HCT116 (cell line): ENCODE results near the gene PTGES2.

ENCODE experiments used
- CEBPB ChIP-seq: IDR thresholded peaks from 2 replicates; pipeline ENCODE4 v1.6.1; 2012; ENCODE audit warnings: low read depth
- CTCF ChIP-seq, 3 experiments: fragments of 200-600 bp in 1 of 3; sonication (generic) in 1 of 3; IDR thresholded peaks in 2 of 3; conservative IDR thresholded peaks in 1 of 3; 2 replicates each; pipeline ENCODE4 v1.5.1; 2012 to 2017; ENCODE audit warnings: low read depth in 2 of 3, low read length in 2 of 3, antibody characterized with exemption in 1 of 3, borderline replicate concordance in 1 of 3, control low read depth in 1 of 3, mild to moderate bottlenecking in 1 of 3, mixed read lengths in 1 of 3, mixed run types in 1 of 3, moderate library complexity in 1 of 3; ENCODE audit not compliant: insufficient read depth in 1 of 3
- EZH2 ChIP-seq: fragments of 200-600 bp; sonication (generic); IDR thresholded peaks from 2 replicates; pipeline ENCODE4 v1.6.1; 2017; ENCODE audit warnings: antibody characterized with exemption, mixed run types
- EZH2phosphoT487 ChIP-seq: fragments of 200-600 bp; IDR thresholded peaks from 2 replicates; pipeline ENCODE4 v1.6.1; 2018; ENCODE audit warnings: antibody characterized with exemption, borderline replicate concordance
- POLR2A ChIP-seq: IDR thresholded peaks from 2 replicates; pipeline ENCODE4 v1.7.0; 2011; ENCODE audit warnings: borderline replicate concordance; ENCODE audit not compliant: insufficient read depth, insufficient read length; ENCODE audit errors: extremely low read depth
- REST ChIP-seq: IDR thresholded peaks from 2 replicates; pipeline ENCODE4 v1.6.1; 2012; ENCODE audit warnings: low read depth
- SRF ChIP-seq: IDR thresholded peaks from 2 replicates; pipeline ENCODE4 v1.6.1; 2012; ENCODE audit warnings: low read depth
- ZFX ChIP-seq: fragments of 450-650 bp; IDR thresholded peaks from 2 replicates; pipeline ENCODE4 v1.6.1; 2017
- ZNF274 ChIP-seq: fragments of 200-500 bp; sonication (Bioruptor generic); IDR thresholded peaks from 2 replicates; pipeline ENCODE4 v1.6.1; 2014; ENCODE audit warnings: mild to moderate bottlenecking, low read depth, low read length, inconsistent platforms
- TF ChIP-seq, protein P1 (sequence below): IDR thresholded peaks from 2 replicates; pipeline ENCODE4 v1.6.1; 2012

GRCh38 chr9:128087262-128087661 is 40.3 kb downstream of the PTGES2 start:
- TF ChIP-seq CTCF (IDR thresholded peaks at IDR 0.05 in 2 of 3, conservative IDR thresholded peaks at IDR 0.05 in 1 of 3; ENCODE audit: borderline replicate concordance in 1 of 3, insufficient read depth in 1 of 3, low read depth in 2 of 3, low read length in 2 of 3) = no peak
- no peak for TF ChIP-seq EZH2
- no peak for TF ChIP-seq POLR2A
- TF ChIP-seq, protein P1, sequence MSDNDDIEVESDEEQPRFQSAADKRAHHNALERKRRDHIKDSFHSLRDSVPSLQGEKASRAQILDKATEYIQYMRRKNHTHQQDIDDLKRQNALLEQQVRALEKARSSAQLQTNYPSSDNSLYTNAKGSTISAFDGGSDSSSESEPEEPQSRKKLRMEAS = no peak
- TF ChIP-seq ZNF274 = no peak
- TF ChIP-seq CEBPB = no peak
- TF ChIP-seq SRF = no peak
- TF ChIP-seq EZH2phosphoT487 = no peak
- TF ChIP-seq ZFX = no peak
- no peak for TF ChIP-seq REST
